DND-41 (cell line): ENCODE data around the gene RTN4RL1.

Source experiments
- EZH2 ChIP-seq: IDR thresholded peaks from 3 replicates; pipeline ENCODE4 v1.6.1; 2012; ENCODE audit warnings: borderline replicate concordance, low read depth, mild to moderate bottlenecking, moderate library complexity, low read length, inconsistent platforms; ENCODE audit not compliant: severe bottlenecking
- TF ChIP-seq, protein P1 (sequence below): IDR thresholded peaks from 2 replicates; pipeline ENCODE4 v1.5.1; 2012; ENCODE audit warnings: borderline replicate concordance, low read length, moderate library complexity, mild to moderate bottlenecking; ENCODE audit not compliant: poor library complexity, severe bottlenecking; ENCODE audit errors: extremely low read depth

DNA sequence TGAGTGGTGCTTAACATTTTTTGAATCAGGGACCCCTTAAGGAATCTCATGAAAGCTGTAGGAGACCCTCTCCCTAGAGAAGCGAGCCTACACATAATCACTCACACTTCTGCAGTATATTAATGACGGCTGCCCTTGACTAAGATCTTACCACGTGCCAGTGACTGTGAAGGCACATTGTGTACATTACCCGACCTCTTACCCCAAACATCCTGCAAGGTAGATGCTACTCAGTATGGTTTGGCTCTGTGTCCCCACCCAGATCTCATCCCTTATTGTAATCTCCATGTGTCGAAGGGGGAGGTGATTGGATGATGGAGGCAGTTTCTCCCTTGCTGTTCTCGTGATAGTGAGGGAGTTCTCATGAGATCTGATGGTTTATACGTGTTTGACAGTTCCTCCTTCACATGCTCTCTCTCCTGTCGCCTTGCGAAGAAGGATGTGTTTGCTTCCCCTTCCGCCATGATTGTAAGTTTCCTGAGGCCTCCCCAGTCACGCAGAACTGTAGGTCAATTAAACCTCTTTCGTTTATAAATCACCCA lies 54.2 kb downstream of the RTN4RL1 start:
- TF ChIP-seq, protein P1, sequence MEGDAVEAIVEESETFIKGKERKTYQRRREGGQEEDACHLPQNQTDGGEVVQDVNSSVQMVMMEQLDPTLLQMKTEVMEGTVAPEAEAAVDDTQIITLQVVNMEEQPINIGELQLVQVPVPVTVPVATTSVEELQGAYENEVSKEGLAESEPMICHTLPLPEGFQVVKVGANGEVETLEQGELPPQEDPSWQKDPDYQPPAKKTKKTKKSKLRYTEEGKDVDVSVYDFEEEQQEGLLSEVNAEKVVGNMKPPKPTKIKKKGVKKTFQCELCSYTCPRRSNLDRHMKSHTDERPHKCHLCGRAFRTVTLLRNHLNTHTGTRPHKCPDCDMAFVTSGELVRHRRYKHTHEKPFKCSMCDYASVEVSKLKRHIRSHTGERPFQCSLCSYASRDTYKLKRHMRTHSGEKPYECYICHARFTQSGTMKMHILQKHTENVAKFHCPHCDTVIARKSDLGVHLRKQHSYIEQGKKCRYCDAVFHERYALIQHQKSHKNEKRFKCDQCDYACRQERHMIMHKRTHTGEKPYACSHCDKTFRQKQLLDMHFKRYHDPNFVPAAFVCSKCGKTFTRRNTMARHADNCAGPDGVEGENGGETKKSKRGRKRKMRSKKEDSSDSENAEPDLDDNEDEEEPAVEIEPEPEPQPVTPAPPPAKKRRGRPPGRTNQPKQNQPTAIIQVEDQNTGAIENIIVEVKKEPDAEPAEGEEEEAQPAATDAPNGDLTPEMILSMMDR: no peak
- TF ChIP-seq EZH2: no peak
